NCI-H2227 (cell line): ENCODE results near the gene NPAS1.
"Not testable (repeated sequence)": the region's sequence is repeated elsewhere in the genome, so short reads cannot be mapped to it uniquely, and the experiment has no call there.

ENCODE experiments used
- DNase-seq: peaks from one replicate; lab custom pipeline; 2025; ENCODE audit not compliant: unreplicated experiment; lab: John Stamatoyannopoulos, UW

Gene NPAS1

GRCh38 chr19:47044946-47045866 is 25.6 kb downstream of the NPAS1 start:
- no peak for DNase-seq

GRCh38 chr19:47045867-47046470 is 26.3 kb downstream of the NPAS1 start:
- no peak for DNase-seq

DNA sequence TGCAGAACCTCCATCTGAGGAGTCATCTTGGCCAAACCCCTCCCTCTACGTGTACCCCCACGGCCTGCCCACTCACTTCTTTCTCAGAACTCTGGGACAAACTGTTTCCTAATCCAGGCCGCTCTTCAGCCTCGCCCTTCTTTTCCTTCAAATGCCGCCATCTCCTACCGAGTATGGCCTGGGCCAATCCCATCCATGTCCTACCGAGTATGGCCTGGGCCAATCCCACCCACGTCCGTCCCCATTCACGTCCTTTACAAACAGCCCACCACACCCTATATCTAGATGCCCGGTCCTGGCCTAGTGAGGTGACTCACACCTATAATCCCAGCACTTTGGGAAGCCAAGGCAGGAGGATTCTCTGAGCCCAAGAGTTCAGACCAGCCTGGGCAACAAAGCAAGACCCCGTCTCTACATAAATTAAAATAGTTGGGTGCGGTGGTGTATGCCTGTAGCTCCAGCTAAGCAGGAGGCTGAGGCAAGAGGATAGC is 27.7 kb downstream of the NPAS1 start:
- DNase-seq = no peak

DNA sequence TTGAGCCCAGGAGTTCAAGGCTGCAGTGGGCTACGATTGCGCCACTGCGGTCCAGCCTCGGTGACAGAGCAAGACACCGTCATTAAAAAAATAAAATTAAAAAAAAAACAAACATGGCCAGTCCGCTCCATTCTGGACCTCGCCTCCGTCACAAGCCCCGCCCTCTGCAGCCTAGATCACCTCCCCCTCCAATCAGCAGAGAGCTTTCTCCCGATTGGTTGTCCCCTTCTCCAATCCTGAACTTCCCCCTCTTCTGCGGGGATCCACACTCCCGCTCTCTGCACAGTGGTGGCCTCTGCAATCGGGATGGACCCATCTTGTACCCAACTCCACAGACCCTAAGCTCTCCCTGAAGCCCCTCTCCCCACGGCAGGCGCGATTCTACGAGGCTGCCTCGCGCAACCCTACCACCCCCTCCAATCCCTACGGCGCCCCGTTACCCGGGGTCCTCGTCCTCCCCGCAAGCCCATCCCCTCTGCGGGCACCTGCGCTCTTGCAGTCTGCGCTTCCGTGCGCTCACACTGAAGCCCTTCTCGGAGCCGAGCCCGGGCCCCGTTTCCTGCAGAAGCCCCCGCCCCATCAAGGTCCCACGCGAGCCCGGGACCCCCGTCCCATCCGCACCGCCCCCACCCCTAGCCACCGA is 28.2 kb downstream of the NPAS1 start:
- DNase-seq = peak; percentile 90

GRCh38 chr19:47049307-47049700 is 29.7 kb downstream of the NPAS1 start:
- DNase-seq = no peak

DNA sequence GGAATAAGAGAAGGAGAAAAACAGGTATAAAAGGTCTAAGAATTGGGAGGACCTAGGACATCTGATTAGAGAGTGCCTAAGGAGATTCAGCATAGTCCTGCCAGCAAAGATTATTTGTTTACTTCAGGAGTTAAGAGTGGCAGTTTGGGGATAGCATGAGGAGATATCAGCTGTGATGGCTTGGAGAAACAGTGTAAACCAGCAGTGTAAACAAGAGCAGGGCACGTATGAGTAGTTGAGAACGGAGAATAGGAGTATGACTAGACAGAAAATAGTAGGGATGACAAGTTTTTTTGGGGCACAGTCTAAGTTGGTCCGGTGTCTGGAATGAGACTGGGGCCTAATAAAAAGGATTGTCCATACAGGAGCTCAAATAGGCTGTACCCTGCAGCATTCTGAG is 30.9 kb downstream of the NPAS1 start:
- not testable (repeated sequence) for DNase-seq

DNA sequence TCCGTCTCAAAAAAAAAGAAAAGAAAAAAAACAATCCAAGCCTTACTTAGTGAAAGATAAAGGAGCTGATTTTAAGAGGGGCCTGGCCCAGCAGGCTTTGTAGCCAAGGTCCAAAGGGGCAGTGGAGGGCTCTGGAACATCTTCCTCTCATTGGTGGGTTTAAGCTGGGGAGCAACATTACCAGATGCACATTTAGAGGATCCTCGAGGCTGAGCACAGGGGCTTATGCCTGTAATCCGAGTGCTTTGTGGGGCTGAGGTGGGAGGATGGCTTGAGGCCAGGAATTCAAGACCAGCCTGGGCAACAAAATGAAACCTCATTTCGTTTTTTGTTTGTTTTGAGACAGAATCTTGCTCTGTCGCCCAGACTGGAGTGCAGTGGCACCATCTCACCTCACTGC is 36.8 kb downstream of the NPAS1 start:
- DNase-seq = no peak

GRCh38 chr19:47057328-47057727 is 37.7 kb downstream of the NPAS1 start:
- DNase-seq = no peak

GRCh38 chr19:47058621-47059022 is 39.0 kb downstream of the NPAS1 start:
- DNase-seq = no peak

DNA sequence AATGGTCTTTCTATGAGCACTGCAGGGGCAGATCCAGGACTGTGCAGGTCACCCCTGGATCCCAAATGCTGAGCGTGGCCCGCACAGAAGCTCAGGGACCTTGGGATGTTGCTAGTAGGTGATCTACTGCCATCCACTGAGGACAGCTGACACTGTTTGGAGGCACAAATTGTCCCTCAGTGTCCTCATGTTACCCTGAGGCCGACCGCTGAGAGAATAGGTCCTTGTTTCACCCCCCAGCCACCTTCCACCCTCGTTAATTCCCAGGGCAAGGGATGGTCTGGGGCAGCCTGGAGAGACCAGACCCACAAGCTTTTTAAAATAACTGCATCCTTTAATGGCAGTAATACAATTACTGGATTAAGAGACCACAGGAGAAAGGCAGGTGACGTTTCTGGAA is 44.2 kb downstream of the NPAS1 start:
- DNase-seq = no peak

DNA sequence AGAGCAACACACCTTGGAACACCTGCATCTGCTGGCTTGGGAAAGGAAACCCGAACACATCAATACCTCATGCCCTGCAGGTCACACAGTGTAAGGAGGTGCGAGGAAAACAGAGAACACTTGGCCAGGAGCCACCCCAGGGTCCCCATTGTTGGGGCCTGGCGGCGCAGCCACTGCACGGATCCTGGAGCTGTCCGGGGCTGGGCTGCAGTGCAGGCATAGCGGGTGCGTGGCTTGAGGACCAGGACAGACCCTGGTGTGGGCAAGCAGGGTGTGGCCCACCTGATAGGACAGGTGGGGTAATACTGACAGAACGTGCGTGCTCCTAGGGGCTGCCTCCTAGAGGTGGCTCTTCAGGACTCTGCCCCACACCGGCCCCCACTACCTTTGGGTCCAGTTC is 45.6 kb downstream of the NPAS1 start:
- no peak for DNase-seq

DNA sequence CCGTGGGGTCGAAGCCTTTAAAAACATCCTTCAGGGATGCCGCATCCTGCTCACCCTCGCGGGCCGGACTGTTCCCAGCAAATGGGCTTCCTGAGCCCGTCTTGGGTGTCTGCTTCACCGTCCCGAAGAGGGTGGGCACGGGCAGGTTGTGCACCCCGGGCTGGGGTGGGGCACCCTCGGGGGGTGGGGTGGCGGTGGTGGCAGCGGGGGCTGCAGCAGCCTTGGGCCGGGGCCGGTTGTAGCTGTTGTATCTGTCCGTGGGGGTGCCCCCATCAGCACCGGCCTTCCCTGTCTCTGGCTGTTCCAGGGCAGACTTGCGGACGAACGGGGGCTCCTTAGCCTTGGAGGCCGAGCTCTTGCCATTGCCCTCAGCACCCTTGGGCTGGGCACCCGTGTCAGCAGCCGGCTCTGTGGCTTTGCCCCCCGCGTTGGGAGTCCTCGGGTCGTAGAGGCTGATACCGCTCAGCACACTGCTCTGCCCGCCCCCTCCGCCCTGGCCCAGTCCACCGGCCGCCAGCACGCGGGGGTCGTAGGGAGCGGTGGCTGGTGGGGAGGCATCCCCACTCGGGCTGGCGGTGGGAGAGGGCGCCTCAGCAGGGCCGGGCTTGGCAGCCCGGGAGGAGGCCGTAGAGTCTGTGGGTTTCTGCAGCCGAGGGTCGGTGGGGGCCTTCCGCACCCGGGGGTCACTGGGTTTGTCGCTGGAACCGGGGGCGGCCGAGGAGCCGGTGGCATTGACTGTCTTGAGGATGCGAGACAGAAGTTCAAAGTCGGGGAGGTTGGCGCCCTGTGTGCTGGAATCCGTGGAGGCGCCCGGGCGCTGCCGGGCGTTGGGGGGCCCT is 47.0 kb downstream of the NPAS1 start:
- DNase-seq = no peak

GRCh38 chr19:47067215-47067847 is 47.7 kb downstream of the NPAS1 start:
- DNase-seq = no peak

GRCh38 chr19:47068246-47068645 is 48.6 kb downstream of the NPAS1 start:
- no peak for DNase-seq

DNA sequence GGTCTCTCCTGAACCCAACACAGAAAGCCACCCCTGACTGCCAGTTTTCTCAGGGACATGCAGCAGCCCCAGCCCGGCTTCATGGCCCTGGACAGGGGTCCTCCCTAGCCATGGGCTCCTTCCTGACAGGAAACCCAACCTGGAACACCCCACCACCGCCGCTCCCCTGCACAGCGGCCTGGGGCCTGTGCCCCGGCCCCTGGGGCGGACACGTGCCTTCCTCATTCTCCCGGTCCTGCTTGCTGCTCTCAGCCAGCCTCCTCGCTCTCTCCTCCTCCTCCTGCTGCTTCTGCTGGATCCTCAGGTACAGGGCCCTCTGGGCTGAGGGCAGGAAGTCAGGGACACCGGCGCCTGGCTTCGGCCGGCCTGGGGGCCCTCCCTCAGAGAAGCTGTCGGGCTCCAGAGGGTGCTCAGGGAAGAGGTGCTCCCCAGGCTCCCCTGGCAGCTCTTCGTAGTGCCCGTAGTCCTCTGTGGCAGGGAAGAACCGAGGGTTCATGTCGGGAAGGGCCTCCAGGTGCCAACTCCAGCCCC is 49.3 kb downstream of the NPAS1 start:
- no peak for DNase-seq

DNA sequence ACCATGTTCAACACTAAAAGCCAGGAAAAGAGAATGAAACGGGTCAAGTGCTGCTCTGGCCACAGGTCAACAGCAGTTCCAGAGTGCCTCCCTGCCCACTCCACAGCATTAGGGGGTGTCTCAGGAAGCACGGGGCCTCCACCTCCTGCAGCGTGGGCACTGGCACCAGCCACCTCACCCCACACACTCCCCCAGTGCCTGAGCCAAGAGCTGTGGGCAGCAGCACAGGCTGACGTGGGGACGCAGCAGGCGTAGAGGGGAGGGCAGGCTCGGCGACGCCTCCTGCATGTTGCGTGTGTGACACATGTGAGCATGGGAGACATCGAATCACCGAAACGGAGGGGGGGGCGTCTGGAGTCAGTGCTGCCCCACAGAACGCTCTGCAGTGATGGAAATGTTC is 50.2 kb downstream of the NPAS1 start:
- DNase-seq = no peak

DNA sequence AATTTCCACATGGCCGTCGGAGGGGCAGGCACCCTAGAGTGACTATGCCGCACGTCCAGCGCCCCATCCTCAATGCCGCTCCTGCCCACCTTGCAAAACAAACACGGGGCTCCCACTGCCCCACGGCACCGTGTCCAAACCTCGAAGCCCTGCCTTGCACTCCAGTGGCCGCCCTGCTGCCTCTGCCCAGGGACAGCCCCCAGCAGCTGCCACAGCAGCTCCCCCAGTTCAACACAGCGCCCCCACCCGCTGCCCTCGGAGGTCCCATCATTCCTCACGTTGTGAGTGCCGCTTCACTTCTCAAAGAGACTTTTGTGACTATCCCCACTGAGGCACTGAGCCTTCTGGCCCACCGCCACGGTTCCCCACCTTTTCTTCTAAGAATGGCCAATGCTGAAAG is 51.1 kb downstream of the NPAS1 start:
- DNase-seq = no peak

DNA sequence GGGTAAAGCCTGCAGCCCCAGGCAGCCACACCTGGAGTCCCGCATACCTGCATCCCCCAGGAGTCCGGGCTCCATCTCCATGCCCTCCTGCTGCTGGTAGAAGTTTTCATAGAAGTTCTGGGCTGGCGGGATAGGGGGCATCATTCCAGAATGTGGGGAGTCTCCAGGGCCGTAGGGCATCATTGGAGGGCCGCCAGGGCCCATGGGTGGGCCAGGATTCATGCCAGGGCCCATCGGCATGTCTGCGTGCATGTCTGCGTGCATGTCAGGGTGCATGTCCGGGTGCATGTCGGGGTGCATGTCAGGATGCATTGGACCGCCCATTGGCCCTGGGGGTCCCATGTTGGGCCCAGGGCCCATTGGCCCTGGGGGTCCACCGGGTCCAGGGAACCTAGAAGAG is 52.1 kb downstream of the NPAS1 start:
- DNase-seq = no peak

- no peak for DNase-seq
These were observed 52.7 kb downstream of the NPAS1 start for GRCh38 chr19:47072323-47072722.

- DNase-seq = no peak
These were observed 53.9 kb downstream of the NPAS1 start for GRCh38 chr19:47073574-47073973.
